ENCODE data around the gene FGF3. TPM values are rescaled to one million over a fixed set of nuclear protein-coding genes. Genes with fewer than 3 reads are reported as not detected.

The FGF3 gene
- total and polyA plus RNA-seq, 8 donors, result not detected

- H3K27ac ChIP-seq, result no peak overlapping the region
- no peaks in the 10 kb centered on the region for H3K36me3 ChIP-seq
- peaks cover 0 to 28% (median 7%) of the 10 kb centered on the region in 4 donors for H3K4me1 ChIP-seq
- intact Hi-C loops (cut with DNase I; ENCODE audit: low total_unique reads), result no loop called here
- peaks cover 22 to 100% (median 69%) of the 10 kb centered on the region in 3 donors for H3K27me3 ChIP-seq
- H3K4me3 ChIP-seq, result peak overlapping the region in 1 of 4 donors; percentile 3
- TF ChIP-seq EP300 (IDR thresholded peaks at IDR 0.05) (no peak), POLR2A (IDR thresholded peaks at IDR 0.05) (no peak), CTCF (IDR thresholded peaks at IDR 0.05) (no peak), POLR2AphosphoS5 (IDR thresholded peaks at IDR 0.05) (no peak)
- 0 to 4% (median 2%) methylated on average over 50 to 107 of the region's 107 CpGs for WGBS, 5 donors
- H3K9me3 ChIP-seq, result no peaks in the 10 kb centered on the region
- no peak for DNase-seq
Measured at GRCh38 chr11:69817265-69818230, 1.7 kb downstream of the FGF3 start.

- Histone ChIP-seq H3K36me3 (no peaks in the 10 kb centered on the region), H3K4me1 (peaks cover 0 to 28% (median 7%) of the 10 kb centered on the region in 4 donors), H3K27me3 (peaks cover 22 to 100% (median 68%) of the 10 kb centered on the region in 3 donors), H3K27ac (no peak overlapping the region), H3K4me3 (no peak overlapping the region), H3K9me3 (no peaks in the 10 kb centered on the region)
- WGBS, 5 donors, result 17 to 30% (median 25%) methylated on average over 10 to 12 of the region's 12 CpGs
- intact Hi-C loops (cut with DNase I; ENCODE audit: low total_unique reads), result no loop called here
- TF ChIP-seq POLR2A (IDR thresholded peaks at IDR 0.05), result no peak
- no peak for TF ChIP-seq POLR2AphosphoS5 (IDR thresholded peaks at IDR 0.05)
- TF ChIP-seq EP300 (IDR thresholded peaks at IDR 0.05), result no peak
- TF ChIP-seq CTCF (IDR thresholded peaks at IDR 0.05), result no peak
- no peak for DNase-seq
Measured at GRCh38 chr11:69816671-69817070, 2.5 kb downstream of the FGF3 start.

- H3K4me3 ChIP-seq, result no peak overlapping the region
- 77 to 85% (median 79%) methylated on average over 12 to 13 of the region's 13 CpGs for WGBS, 5 donors
- TF ChIP-seq EP300 (IDR thresholded peaks at IDR 0.05), result no peak
- no peak for TF ChIP-seq POLR2AphosphoS5 (IDR thresholded peaks at IDR 0.05)
- TF ChIP-seq POLR2A (IDR thresholded peaks at IDR 0.05), result no peak
- TF ChIP-seq CTCF (IDR thresholded peaks at IDR 0.05), result no peak
- DNase-seq, result no peak
- no peaks in the 10 kb centered on the region for H3K36me3 ChIP-seq
- no peak overlapping the region for H3K27ac ChIP-seq
- peaks cover 22 to 98% (median 68%) of the 10 kb centered on the region in 3 donors for H3K27me3 ChIP-seq
- H3K4me1 ChIP-seq, result peaks cover 0 to 28% (median 7%) of the 10 kb centered on the region in 4 donors
- intact Hi-C loops (cut with DNase I; ENCODE audit: low total_unique reads), result no loop called here
- no peaks in the 10 kb centered on the region for H3K9me3 ChIP-seq
Measured at GRCh38 chr11:69815973-69816372, 3.2 kb downstream of the FGF3 start.

DNA sequence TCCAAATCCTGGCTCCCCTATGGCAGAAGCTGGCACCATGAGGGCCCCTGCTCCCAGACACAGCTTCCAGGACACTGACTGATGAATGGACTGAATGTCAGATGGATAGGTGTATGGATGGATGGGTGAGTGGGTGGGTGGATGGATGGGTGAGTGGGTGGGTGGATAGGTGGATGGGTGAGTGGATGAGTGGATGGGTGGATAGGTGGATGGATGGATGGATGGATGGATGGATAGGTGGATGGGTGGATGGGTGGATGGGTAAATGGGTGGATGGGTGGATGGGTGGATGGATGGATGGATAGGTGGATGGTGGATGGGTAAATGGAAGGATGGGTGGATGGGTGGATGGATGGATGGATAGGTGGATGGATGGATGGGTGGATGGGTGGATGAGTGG lies 4.3 kb downstream of the FGF3 start:
- TF ChIP-seq POLR2A (IDR thresholded peaks at IDR 0.05) (no peak), POLR2AphosphoS5 (IDR thresholded peaks at IDR 0.05) (no peak), CTCF (IDR thresholded peaks at IDR 0.05) (no peak), EP300 (IDR thresholded peaks at IDR 0.05) (no peak)
- DNase-seq, result no peak
- Histone ChIP-seq H3K4me1 (peaks cover 0 to 28% (median 7%) of the 10 kb centered on the region in 4 donors), H3K27me3 (peaks cover 19 to 98% (median 61%) of the 10 kb centered on the region in 3 donors), H3K4me3 (no peak overlapping the region), H3K9me3 (no peaks in the 10 kb centered on the region), H3K36me3 (no peaks in the 10 kb centered on the region), H3K27ac (no peak overlapping the region)
- intact Hi-C loops (cut with DNase I; ENCODE audit: low total_unique reads), result no loop called here

All from stomach (tissue), 9 donors.